Right lung (tissue), 5 donors: ENCODE data around the gene EMC8. TPM values are rescaled to one million over a fixed set of nuclear protein-coding genes. Genes with fewer than 3 reads are reported as not detected.

Experiments
- DNase-seq, 2 donors: peaks; one replicate each; pipeline ENCODE4 v3.0.0-alpha.2; 2013
- polyA plus RNA-seq, 5 donors: library from polyadenylated mRNA; unstranded; fragments of 120-200 nt; gene quantifications; one replicate each; pipeline versions ENCODE4 v1.2.1 to v1.2.3, GENCODE V29; 2013; ENCODE audit warnings: inconsistent platforms in 1 of 5, low replicate concordance in 1 of 5; ENCODE audit not compliant: insufficient read length in 5 of 5, insufficient read depth in 1 of 5

EMC8 gene
- polyA plus RNA-seq, 5 donors = 21.7 to 32.4 (median 24.4) TPM

DNA sequence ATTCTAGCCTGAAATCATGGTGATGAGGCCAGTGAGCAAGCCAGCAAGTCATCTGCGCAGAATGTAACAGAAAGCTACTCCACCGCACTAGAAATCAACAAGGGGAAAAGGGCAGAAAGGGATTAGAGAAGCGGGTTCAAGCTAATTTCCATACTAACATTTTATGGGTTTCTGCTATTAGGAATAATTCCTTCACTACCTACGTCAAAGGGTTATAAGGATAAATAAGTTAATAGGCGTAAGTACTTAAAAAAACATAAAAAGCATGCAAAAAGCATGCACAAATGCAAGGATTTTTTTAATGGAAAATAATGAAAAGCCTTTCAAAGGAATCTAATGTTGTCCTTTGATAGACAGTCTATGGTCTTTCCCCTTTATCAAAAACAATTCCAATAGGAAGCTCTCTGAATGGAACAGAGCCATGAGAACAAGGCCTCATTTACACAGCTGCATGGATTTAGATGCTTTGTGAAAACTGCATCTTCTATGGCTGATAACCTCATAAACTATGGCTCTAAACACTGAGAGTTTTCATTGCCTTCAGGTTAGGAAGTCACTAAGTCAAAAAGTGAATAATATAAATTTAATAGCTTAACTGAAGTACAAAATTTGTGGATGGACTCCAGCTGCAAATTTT lies 5.6 kb downstream of the EMC8 start:
- DNase-seq = no peak

GRCh38 chr16:85789773-85790172 lies 9.6 kb downstream of the EMC8 start:
- no peak for DNase-seq

GRCh38 chr16:85788819-85789218 lies 10.5 kb downstream of the EMC8 start:
- no peak for DNase-seq

GRCh38 chr16:85785927-85786326 lies 13.4 kb downstream of the EMC8 start:
- no peak for DNase-seq

- DNase-seq = no peak
These were observed 14.5 kb downstream of the EMC8 start for GRCh38 chr16:85784813-85785212.

- DNase-seq = no peak
These were observed 15.9 kb downstream of the EMC8 start for GRCh38 chr16:85783441-85783840.

DNA sequence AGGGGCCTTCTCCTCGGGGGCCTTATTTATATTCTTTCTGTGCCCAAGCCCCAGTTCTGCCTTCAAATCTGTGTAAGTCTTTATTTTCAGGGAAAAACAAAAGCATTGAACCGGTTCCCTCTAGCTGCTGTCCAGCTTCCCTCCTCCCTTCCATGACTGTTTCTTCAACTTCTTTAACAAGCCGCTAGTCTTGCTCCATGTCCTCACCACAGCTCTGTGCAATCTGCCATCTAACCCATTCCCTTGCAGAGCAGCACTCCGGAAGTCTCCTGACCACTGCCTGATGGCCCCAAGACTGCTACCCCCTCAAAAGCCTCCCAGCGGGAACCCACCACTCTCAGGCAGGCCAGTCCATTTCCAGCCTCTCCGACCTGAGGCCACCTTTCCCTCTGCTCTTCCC lies 16.9 kb downstream of the EMC8 start:
- no peak for DNase-seq

GRCh38 chr16:85781695-85782370 lies 17.5 kb downstream of the EMC8 start:
- DNase-seq = peak in 1 of 2 donors; percentile 20

- no peak for DNase-seq
These were observed 18.2 kb downstream of the EMC8 start for GRCh38 chr16:85781156-85781555.

GRCh38 chr16:85780281-85780680 lies 19.1 kb downstream of the EMC8 start:
- DNase-seq = no peak

- no peak for DNase-seq
These were observed 20.5 kb downstream of the EMC8 start for GRCh38 chr16:85778873-85779272.

- no peak for DNase-seq
These were observed 21.6 kb downstream of the EMC8 start for GRCh38 chr16:85777583-85778310.

DNA sequence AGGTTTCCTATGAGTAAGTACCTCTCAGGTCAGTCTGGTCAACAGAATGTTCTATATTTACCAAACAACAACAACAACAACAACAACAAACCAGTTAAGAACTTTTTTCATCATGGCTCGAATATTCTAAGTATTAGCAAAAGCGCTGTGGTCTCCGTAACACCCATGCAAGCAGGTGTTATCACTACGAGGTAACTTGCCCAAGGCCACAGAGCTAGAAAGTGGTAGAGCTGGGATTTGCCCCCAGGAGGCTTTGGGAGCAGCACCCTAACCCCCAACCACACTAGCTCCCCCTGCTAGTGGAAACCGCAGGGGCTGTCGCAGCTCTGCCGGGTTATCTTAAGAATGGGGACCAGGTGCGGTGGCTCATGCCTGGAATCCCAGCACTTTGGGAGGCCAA lies 24.5 kb downstream of the EMC8 start:
- no peak for DNase-seq

DNA sequence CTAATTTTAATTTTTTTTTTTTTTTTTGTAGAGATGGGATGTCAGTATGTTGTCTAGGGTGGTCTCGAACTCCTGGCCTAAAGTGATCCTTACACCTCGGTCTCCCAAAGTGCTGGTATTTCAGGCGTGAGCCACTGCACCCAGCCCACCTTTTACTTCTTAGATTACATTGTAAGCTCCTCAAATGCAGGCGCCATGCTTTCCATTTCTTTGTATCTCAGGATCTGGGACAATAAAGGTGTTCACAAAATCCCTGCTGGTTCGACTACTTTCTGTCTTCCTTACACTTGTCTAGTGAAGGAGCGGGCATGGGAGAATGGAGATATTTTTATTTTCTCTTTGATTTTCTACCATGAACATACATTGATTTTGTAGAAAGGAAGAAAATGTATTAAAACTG lies 25.2 kb downstream of the EMC8 start:
- no peak for DNase-seq

DNA sequence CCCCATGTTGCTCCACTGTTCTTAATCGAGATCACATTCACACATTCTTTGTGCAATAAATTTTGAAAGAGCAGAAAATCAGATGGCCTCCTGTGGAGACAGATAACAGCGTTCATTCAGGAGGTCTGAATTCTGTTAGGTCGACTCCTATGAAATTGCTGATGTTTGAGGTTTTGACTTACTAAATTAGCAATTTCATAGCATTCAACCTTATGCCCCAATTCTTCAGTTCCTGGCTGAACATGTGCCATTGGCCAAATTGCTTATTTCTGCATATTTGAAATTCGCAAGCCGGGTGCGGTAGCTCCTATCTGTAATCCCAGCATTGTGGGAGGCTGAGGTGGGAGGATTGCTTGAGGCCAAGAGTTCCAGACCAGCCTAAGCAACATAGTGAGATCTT lies 26.3 kb downstream of the EMC8 start:
- DNase-seq = no peak

DNA sequence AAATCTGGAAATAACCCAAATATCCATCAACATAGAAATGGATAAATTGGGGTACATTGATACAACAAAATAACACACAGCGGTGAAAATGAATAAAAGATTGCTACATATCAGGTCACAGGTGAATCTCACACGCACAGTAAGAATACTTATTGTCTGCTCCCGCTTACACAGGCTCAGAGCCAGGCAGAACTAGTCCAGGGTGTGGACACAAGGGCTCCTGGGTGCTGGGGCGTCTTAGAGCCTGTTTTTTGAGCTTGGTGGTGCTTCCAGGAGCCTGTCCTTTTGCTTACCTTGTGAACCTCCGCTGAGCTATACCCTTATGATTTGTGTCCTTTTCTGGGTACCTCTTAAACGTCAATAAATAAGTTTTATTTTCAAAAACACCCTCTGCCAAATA lies 28.6 kb downstream of the EMC8 start:
- DNase-seq = no peak

- no peak for DNase-seq
These were observed 31.1 kb downstream of the EMC8 start for GRCh38 chr16:85768199-85768598.

- DNase-seq = no peak
These were observed 31.8 kb downstream of the EMC8 start for GRCh38 chr16:85767531-85767930.

- no peak for DNase-seq
These were observed 33.6 kb downstream of the EMC8 start for GRCh38 chr16:85765767-85766166.

GRCh38 chr16:85765211-85765610 lies 34.1 kb downstream of the EMC8 start:
- DNase-seq = no peak

- DNase-seq = no peak
These were observed 35.7 kb downstream of the EMC8 start for GRCh38 chr16:85763616-85764015.

- no peak for DNase-seq
These were observed 36.4 kb downstream of the EMC8 start for GRCh38 chr16:85762970-85763369.

- DNase-seq = no peak
These were observed 37.5 kb downstream of the EMC8 start for GRCh38 chr16:85761861-85762260.
